Measurements from ENCODE around the gene CTBS.
"Not testable (repeated sequence)": the region's sequence is repeated elsewhere in the genome, so short reads cannot be mapped to it uniquely, and the experiment has no call there.

CTBS gene

GRCh38 chr1:84573967-84574842 is at the start of gene CTBS:
Gene CTBS (minus strand): TSS chr1:84574440. CDS start chr1:84574415, 25 bp downstream.
- no peak for FAIRE-seq

DNA sequence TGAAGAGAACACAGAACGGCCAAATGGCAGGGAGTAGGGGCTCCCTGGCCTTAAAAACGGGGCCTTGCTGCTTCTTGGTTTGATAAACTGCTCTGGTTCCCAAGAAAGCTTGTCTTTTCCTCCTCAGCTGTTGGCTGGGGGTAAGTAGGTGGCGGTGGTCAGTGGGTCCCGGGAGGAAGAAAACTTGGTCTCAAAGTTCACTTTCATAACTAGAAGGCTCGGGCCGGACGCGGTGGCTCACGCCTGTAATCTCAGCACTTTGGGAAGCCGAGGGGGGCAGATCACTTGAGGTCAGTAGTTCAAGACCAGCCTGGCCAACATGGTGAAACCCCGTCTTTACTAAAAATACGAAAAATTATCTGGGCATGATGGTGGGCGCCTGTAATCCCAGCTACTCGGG is 47.3 kb upstream of the CTBS start:
- no peak for FAIRE-seq

GRCh38 chr1:84620720-84621313 is 46.6 kb upstream of the CTBS start:
- FAIRE-seq = no peak

DNA sequence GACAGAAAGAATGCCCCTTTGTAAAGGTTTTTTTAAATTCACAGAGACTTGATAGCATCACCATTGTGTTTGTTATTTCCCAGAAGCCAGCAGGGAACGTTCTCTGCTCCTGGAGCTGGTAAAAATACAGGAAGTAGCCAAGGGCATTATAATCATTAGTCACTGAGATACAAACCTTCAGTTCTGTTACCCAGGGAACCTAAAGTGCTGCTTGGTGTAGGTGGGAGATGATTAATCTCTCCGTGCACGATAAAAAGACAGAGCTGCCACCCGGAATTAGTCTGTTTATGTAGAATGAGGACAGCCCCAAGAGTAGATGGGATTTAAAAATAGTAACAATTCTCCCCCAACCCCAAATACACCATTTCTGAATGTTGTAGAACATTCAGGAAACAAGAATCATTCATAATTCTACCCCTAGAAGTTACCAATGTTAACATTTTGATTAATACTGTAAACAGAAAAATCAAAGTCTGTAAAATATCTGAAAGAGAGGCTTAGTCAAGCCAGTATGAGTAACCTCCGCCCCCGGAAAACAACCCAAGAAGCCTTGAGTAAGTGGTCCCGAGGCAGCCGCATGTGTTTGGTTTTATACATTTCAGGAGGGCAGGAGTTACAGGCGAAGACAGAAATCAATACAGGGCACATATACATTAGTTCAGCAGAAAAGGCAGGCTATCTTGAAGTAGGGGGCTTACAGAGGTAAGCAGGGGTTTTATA is 45.3 kb upstream of the CTBS start:
- peak; percentile 98 for FAIRE-seq

- no peak for FAIRE-seq
Measured at GRCh38 chr1:84617349-84617748, 43.1 kb upstream of the CTBS start.

- FAIRE-seq = no peak
Measured at GRCh38 chr1:84615790-84616189, 41.5 kb upstream of the CTBS start.

DNA sequence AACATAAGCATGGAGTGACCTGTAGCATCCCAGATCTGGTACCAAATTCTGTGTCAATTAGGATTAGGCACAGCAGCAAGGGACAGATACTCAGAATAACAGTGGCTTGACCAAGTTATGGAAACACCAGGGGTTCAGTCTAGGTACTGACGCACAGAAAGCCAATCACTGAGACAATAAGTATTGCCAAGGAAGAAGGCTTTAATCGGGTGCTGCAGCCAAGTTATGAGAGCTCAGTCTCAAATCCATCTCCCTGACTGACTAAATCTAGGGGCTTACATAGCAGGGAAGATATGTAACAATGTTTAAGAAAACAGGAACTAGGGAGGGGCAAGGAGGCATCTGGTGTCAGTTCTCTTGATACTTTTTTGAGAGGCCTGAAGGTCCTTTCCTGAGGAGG is 39.6 kb upstream of the CTBS start:
- FAIRE-seq = no peak

- no peak for FAIRE-seq
Measured at GRCh38 chr1:84613026-84613425, 38.8 kb upstream of the CTBS start.

GRCh38 chr1:84611796-84612195 is 37.6 kb upstream of the CTBS start:
- no peak for FAIRE-seq

DNA sequence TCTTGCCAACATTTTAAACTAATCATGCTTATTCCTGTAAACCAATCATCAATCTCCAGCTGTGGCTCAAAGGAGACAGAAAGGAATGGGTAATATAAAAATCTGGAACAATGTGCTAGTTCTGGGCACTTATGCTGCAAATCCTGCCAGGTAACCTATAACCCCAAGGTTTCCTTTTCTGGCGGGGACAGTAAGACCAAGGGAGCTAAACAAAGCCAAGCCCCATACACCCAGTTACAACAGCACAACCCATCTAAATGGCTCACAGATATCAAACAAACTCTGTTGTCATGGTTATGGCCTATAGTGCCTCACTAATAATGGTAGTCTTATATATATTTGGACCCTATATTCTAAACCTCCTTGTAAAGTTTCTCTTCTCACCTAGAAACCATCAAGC is 36.9 kb upstream of the CTBS start:
- no peak for FAIRE-seq

GRCh38 chr1:84606977-84607376 is 32.7 kb upstream of the CTBS start:
- FAIRE-seq = no peak

DNA sequence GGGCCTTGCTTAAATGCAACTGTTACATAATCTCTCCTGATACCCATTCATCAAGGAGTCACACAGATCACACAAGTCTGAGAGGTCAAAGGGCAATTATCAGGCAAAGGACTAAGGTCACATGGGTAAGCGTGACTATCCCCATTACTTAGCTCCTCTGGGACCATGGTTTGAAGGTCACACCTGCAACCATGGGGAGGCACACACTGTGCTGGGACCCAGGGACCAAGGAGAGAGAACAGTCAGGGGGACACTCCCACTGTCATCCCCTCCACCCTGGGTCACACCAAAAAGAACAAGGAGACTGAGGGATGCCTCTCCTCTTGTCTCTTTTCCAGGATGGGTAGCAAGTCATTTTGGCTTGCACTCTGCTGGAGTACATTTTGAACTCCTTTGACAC is 30.9 kb upstream of the CTBS start:
- FAIRE-seq = no peak

GRCh38 chr1:84603941-84604830 is 29.9 kb upstream of the CTBS start:
- FAIRE-seq = no peak

GRCh38 chr1:84603223-84603622 is 29.0 kb upstream of the CTBS start:
- FAIRE-seq = no peak

GRCh38 chr1:84600796-84601195 is 26.6 kb upstream of the CTBS start:
- FAIRE-seq = no peak

GRCh38 chr1:84598846-84599741 is 24.9 kb upstream of the CTBS start:
- no peak for FAIRE-seq

DNA sequence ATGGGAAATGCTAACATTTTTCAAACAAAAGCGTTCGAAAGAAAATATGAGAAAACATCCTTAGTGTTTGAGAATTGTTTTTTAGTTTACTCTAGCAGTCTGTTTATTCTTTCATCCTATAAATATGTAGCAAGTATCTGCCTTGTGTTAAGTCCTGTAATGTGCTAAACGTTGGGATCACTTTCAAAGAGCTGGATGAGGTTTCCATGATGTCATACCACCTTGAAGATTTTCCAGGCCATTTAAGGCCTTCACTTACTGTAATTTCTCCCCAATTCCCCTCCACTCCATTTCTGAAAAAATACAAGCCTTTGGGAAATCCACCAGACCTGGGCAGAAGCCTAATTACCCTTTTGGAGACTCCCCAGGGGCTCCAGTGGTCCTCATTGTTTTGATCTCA is 24.2 kb upstream of the CTBS start:
- FAIRE-seq = no peak

- FAIRE-seq = no peak
Measured at GRCh38 chr1:84597011-84597410, 22.8 kb upstream of the CTBS start.

- FAIRE-seq = not testable (repeated sequence)
Measured at GRCh38 chr1:84594959-84595358, 20.7 kb upstream of the CTBS start.

DNA sequence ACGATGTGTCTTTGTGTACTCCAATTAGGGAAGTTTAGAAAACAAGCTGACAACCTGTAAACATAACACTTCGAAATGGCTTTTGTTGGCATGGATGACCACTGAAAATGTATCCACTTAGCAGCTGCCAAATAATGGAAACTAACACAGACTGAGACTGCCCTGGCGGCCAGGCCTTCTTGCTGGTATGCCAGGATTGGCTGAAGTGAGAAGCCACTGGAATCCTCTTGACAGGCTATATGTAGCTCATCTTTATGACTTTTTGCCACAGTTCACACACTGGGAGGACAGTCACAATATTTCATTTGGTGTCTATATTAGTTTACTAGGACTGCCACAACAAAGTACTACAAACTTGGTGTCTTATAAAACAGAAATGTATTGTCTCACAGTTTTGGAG is 12.9 kb upstream of the CTBS start:
- no peak for FAIRE-seq

DNA sequence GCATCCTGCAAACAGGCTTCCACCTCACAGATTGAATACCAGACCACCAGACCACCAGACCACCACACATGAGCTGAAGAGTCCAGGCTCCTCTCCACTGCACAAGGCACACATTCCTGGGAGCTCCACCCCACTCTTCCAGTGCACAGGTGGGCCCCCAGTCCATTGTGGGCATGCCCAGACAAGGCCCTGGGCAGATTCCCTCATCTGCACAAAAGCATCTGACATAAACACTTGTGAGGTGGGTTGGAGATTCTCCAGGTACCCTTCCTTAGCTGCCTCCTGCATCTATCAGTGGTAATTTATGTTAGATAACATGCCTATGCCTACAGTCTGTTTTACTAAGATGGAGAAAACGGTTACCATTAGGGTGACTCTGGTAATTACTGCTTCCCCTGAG is 11.6 kb upstream of the CTBS start:
- no peak for FAIRE-seq

DNA sequence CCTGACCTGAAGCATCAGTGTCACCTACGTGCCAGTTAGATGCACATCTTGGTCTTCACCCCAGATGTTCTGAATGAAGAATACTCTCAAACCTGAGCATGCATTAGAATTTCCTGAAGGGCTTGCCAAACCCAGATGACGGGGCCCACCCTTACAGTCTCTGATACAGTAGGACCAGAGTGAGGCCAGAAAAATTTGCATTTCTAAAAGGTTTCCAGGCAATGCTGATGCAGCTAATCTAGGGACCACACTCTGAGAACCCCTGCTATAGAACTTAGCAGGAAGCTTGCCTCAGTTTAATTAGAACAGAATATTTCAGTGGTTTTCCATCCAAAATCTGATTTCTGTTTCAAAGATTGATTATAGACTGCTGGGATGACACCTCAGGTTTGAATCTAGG is 9.9 kb upstream of the CTBS start:
- FAIRE-seq = no peak
